ENCODE results near the gene OSBPL5.
A peak's percentile ranks its signal among the peaks of the same experiment; 100 is the strongest.

OSBPL5 gene

DNA sequence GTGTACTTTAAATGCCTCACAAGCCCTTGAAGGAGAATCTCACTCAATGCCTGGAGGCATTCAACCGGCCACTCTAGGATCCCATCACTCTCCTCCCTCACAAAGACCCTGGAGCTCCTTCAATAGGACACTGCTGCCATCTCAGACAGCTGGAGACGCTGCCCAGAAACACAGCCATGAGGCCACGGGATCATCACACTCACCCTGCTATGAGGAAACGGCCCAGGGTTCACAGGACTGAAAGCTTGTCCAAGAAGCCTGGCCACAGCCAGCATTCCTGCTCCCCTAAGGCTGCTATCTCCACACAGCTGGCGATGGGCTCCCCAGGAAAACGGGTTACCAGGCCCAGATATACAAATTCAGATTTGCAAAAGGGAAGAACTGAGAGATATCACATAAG is 121.1 kb downstream of the OSBPL5 start:
- no peaks in the 10 kb centered on the region for H3K9me3 ChIP-seq (ENCODE audit: control insufficient read depth, insufficient read depth, low read length)
- peaks cover 33% of the 10 kb centered on the region for H3K36me3 ChIP-seq (ENCODE audit: control insufficient read depth, insufficient read depth, low read length)
- H3K9ac ChIP-seq (ENCODE audit: low read depth, low read length): no peak overlapping the region
- no peaks in the 10 kb centered on the region for H3K4me1 ChIP-seq (ENCODE audit: control insufficient read depth, insufficient read depth, low read length)
- no peaks in the 10 kb centered on the region for H3K27me3 ChIP-seq (ENCODE audit: control insufficient read depth, insufficient read depth, low read length)
- no peak overlapping the region for H3K4me3 ChIP-seq (ENCODE audit: low read depth, low read length)

- Histone ChIP-seq H3K9me3 (ENCODE audit: control insufficient read depth, insufficient read depth, low read length) (no peaks in the 10 kb centered on the region), H3K4me3 (ENCODE audit: low read depth, low read length) (no peak overlapping the region), H3K9ac (ENCODE audit: low read depth, low read length) (peak overlapping the region; percentile 37), H3K27me3 (ENCODE audit: control insufficient read depth, insufficient read depth, low read length) (no peaks in the 10 kb centered on the region), H3K36me3 (ENCODE audit: control insufficient read depth, insufficient read depth, low read length) (peaks cover 33% of the 10 kb centered on the region), H3K4me1 (ENCODE audit: control insufficient read depth, insufficient read depth, low read length) (no peaks in the 10 kb centered on the region)
Observed at GRCh38 chr11:3043315-3043871, 121.7 kb downstream of the OSBPL5 start.

- H3K9me3 ChIP-seq (ENCODE audit: control insufficient read depth, insufficient read depth, low read length): no peaks in the 10 kb centered on the region
- H3K27me3 ChIP-seq (ENCODE audit: control insufficient read depth, insufficient read depth, low read length): no peaks in the 10 kb centered on the region
- H3K36me3 ChIP-seq (ENCODE audit: control insufficient read depth, insufficient read depth, low read length): peaks cover 38% of the 10 kb centered on the region
- H3K9ac ChIP-seq (ENCODE audit: low read depth, low read length): peak overlapping the region; percentile 37
- no peaks in the 10 kb centered on the region for H3K4me1 ChIP-seq (ENCODE audit: control insufficient read depth, insufficient read depth, low read length)
- H3K4me3 ChIP-seq (ENCODE audit: low read depth, low read length): no peak overlapping the region
Observed at GRCh38 chr11:3042496-3043314, 122.4 kb downstream of the OSBPL5 start.

GRCh38 chr11:3041699-3042441 is 123.2 kb downstream of the OSBPL5 start:
- Histone ChIP-seq H3K9me3 (ENCODE audit: control insufficient read depth, insufficient read depth, low read length) (no peaks in the 10 kb centered on the region), H3K36me3 (ENCODE audit: control insufficient read depth, insufficient read depth, low read length) (peaks cover 42% of the 10 kb centered on the region), H3K9ac (ENCODE audit: low read depth, low read length) (no peak overlapping the region), H3K27me3 (ENCODE audit: control insufficient read depth, insufficient read depth, low read length) (no peaks in the 10 kb centered on the region), H3K4me3 (ENCODE audit: low read depth, low read length) (no peak overlapping the region), H3K4me1 (ENCODE audit: control insufficient read depth, insufficient read depth, low read length) (no peaks in the 10 kb centered on the region)

GRCh38 chr11:3040881-3041280 is 124.2 kb downstream of the OSBPL5 start:
- no peak overlapping the region for H3K4me3 ChIP-seq (ENCODE audit: low read depth, low read length)
- H3K27me3 ChIP-seq (ENCODE audit: control insufficient read depth, insufficient read depth, low read length): no peaks in the 10 kb centered on the region
- no peaks in the 10 kb centered on the region for H3K9me3 ChIP-seq (ENCODE audit: control insufficient read depth, insufficient read depth, low read length)
- no peak overlapping the region for H3K9ac ChIP-seq (ENCODE audit: low read depth, low read length)
- H3K36me3 ChIP-seq (ENCODE audit: control insufficient read depth, insufficient read depth, low read length): peaks cover 51% of the 10 kb centered on the region
- H3K4me1 ChIP-seq (ENCODE audit: control insufficient read depth, insufficient read depth, low read length): no peaks in the 10 kb centered on the region

DNA sequence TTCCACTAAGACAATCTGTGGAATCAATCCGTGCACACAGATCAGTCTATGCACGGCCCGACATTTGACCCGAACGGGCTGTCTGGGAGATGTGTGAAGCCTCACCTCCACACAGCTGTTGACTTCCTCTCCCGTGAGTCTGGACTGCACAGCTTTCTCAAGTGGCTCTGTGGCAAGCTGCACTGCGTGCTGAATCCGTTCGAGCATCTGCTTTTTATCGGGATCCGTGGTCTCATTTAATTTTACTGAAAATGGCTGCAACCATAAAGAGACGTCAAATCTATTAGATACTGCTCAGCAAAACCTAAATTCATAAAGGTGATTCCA is 127.2 kb downstream of the OSBPL5 start:
- Histone ChIP-seq H3K4me3 (ENCODE audit: low read depth, low read length) (no peak overlapping the region), H3K36me3 (ENCODE audit: control insufficient read depth, insufficient read depth, low read length) (peaks cover 42% of the 10 kb centered on the region), H3K4me1 (ENCODE audit: control insufficient read depth, insufficient read depth, low read length) (no peaks in the 10 kb centered on the region), H3K27me3 (ENCODE audit: control insufficient read depth, insufficient read depth, low read length) (no peaks in the 10 kb centered on the region), H3K9ac (ENCODE audit: low read depth, low read length) (no peak overlapping the region), H3K9me3 (ENCODE audit: control insufficient read depth, insufficient read depth, low read length) (no peaks in the 10 kb centered on the region)

All from iPS-15b (cell line).